H9 (cell line): ENCODE data around the gene PKP3. TPM values are rescaled to one million over a fixed set of nuclear protein-coding genes. Genes with fewer than 3 reads are reported as not detected.
A peak's percentile ranks its signal among the peaks of the same experiment; 100 is the strongest.

Experiments
- DNase-seq: peaks from one replicate; pipeline ENCODE4 v3.0.0-alpha.2; 2017
- H2AFZ ChIP-seq: one replicate; pipeline ENCODE4 v1.6.1; 2013; ENCODE audit warnings: mild to moderate bottlenecking, low read length, control low read depth, moderate library complexity
- H2AK5ac ChIP-seq: 2 replicates; pipeline ENCODE4 v1.6.1; 2013; ENCODE audit warnings: low read length, control low read depth, mixed read lengths; ENCODE audit not compliant: insufficient read length
- H2BK120ac ChIP-seq: one replicate; pipeline ENCODE4 v1.6.1; 2013; ENCODE audit warnings: low read depth, mild to moderate bottlenecking, low read length, control low read depth, inconsistent platforms; ENCODE audit not compliant: poor library complexity, severe bottlenecking
- H2BK12ac ChIP-seq: 2 replicates; pipeline ENCODE4 v1.6.1; 2013; ENCODE audit warnings: low read length, control low read depth, mixed read lengths, low read depth; ENCODE audit not compliant: insufficient read length
- H2BK15ac ChIP-seq: 2 replicates; pipeline ENCODE4 v1.6.1; 2013; ENCODE audit warnings: low read depth, low read length, control low read depth
- H2BK20ac ChIP-seq: one replicate; pipeline ENCODE4 v1.6.1; 2013; ENCODE audit warnings: low read depth, mild to moderate bottlenecking, low read length, control low read depth, inconsistent platforms; ENCODE audit not compliant: poor library complexity, severe bottlenecking
- H2BK5ac ChIP-seq: 2 replicates; pipeline ENCODE4 v1.6.1; 2013; ENCODE audit warnings: low read length, control low read depth, mixed read lengths; ENCODE audit not compliant: insufficient read length
- H3K14ac ChIP-seq: 2 replicates; pipeline ENCODE4 v1.6.1; 2013; ENCODE audit warnings: low read length, control low read depth; ENCODE audit not compliant: insufficient read depth
- H3K18ac ChIP-seq: 2 replicates; pipeline ENCODE4 v1.6.1; 2013; ENCODE audit warnings: low read depth, mild to moderate bottlenecking, mixed read lengths, low read length, control low read depth; ENCODE audit not compliant: insufficient read length
- H3K23ac ChIP-seq: 2 replicates; pipeline ENCODE4 v1.6.1; 2013; ENCODE audit warnings: low read length, control low read depth, mixed read lengths, low read depth; ENCODE audit not compliant: insufficient read length
- H3K23me2 ChIP-seq: 2 replicates; pipeline ENCODE4 v1.6.1; 2013; ENCODE audit warnings: low read depth, mild to moderate bottlenecking, mixed read lengths, low read length, control low read depth; ENCODE audit not compliant: insufficient read length, poor library complexity, severe bottlenecking
- H3K27ac ChIP-seq: 2 replicates; pipeline ENCODE4 v1.5.1; 2013; ENCODE audit warnings: low read length, control low read depth, mixed read lengths, low read depth; ENCODE audit not compliant: insufficient read length
- H3K27me3 ChIP-seq: 2 replicates; pipeline ENCODE4 v1.6.1; 2013; ENCODE audit warnings: low read length, control low read depth, inconsistent platforms; ENCODE audit not compliant: insufficient read depth
- H3K4ac ChIP-seq: 2 replicates; pipeline ENCODE4 v1.6.1; 2013; ENCODE audit warnings: low read depth, mild to moderate bottlenecking, control low read depth, inconsistent platforms, low read length, moderate library complexity
- H3K4me1 ChIP-seq: 2 replicates; pipeline ENCODE4 v1.6.1; 2013; ENCODE audit warnings: low read length, control low read depth, inconsistent platforms; ENCODE audit not compliant: insufficient read depth
- H3K4me2 ChIP-seq: 2 replicates; pipeline ENCODE4 v1.6.1; 2013; ENCODE audit warnings: low read length, control low read depth, mixed read lengths; ENCODE audit not compliant: insufficient read length, insufficient read depth
- H3K56ac ChIP-seq: 2 replicates; pipeline ENCODE4 v1.6.1; 2013; ENCODE audit warnings: low read depth, mild to moderate bottlenecking, mixed read lengths, low read length, control low read depth; ENCODE audit not compliant: insufficient read length
- H3K79me1 ChIP-seq: 2 replicates; pipeline ENCODE4 v1.6.1; 2013; ENCODE audit warnings: low read depth, mild to moderate bottlenecking, moderate library complexity, low read length, control low read depth, inconsistent platforms; ENCODE audit not compliant: insufficient read depth, poor library complexity, severe bottlenecking
- H3K79me2 ChIP-seq: 2 replicates; pipeline ENCODE4 v1.6.1; 2013; ENCODE audit warnings: low read length, control low read depth, inconsistent platforms; ENCODE audit not compliant: insufficient read depth
- H3K9ac ChIP-seq: 2 replicates; pipeline ENCODE4 v1.6.1; 2013; ENCODE audit warnings: low read length, control low read depth, mixed read lengths; ENCODE audit not compliant: insufficient read length; ENCODE audit errors: extremely low read depth
- H3K9me3 ChIP-seq: one replicate; pipeline ENCODE4 v1.6.1; 2013; ENCODE audit warnings: low read depth, low read length, inconsistent platforms; ENCODE audit not compliant: control insufficient read depth
- H3T11ph ChIP-seq: one replicate; pipeline ENCODE4 v1.6.1; 2013; ENCODE audit warnings: mild to moderate bottlenecking, low read length, control low read depth, inconsistent platforms
- H4K20me1 ChIP-seq: one replicate; pipeline ENCODE4 v1.6.1; 2013; ENCODE audit not compliant: control insufficient read depth, insufficient read length, insufficient read depth
- H4K5ac ChIP-seq: 2 replicates; pipeline ENCODE4 v1.6.1; 2013; ENCODE audit warnings: low read depth, mild to moderate bottlenecking, mixed read lengths, low read length, control low read depth; ENCODE audit not compliant: insufficient read length
- H4K8ac ChIP-seq: replicated peaks from 2 replicates; pipeline ENCODE4 v1.6.1; 2013; ENCODE audit warnings: low read length, control low read depth, mixed read lengths, low read depth; ENCODE audit not compliant: insufficient read length
- H4K91ac ChIP-seq: 2 replicates; pipeline ENCODE4 v1.6.1; 2013; ENCODE audit warnings: low read depth, mild to moderate bottlenecking, moderate library complexity, mixed read lengths, low read length, control low read depth; ENCODE audit not compliant: insufficient read length
- H3K27ac Mint-ChIP-seq, 3 experiments: 2 replicates in 2 of 3; 3 replicates in 1 of 3; pipeline ENCODE4 v1.8.0; 2020 to 2021; ENCODE audit warnings: mixed read lengths in 3 of 3, mild to moderate bottlenecking in 1 of 3, moderate library complexity in 1 of 3
- H3K27me3 Mint-ChIP-seq: 2 replicates; pipeline ENCODE4 v1.8.0; 2021; ENCODE audit warnings: low read depth, mild to moderate bottlenecking, moderate library complexity, mixed read lengths
- H3K36me3 Mint-ChIP-seq, 3 experiments: 2 replicates in 2 of 3; 3 replicates in 1 of 3; pipeline ENCODE4 v1.8.0; 2020 to 2021; ENCODE audit warnings: low read depth in 3 of 3, mixed read lengths in 3 of 3; ENCODE audit not compliant: insufficient read depth in 1 of 3
- H3K4me1 Mint-ChIP-seq, 2 experiments: 2 replicates each; pipeline ENCODE4 v1.8.0; 2020; ENCODE audit warnings: mixed read lengths in 2 of 2
- H3K4me3 Mint-ChIP-seq, 2 experiments: 2 replicates in 1 of 2; 3 replicates in 1 of 2; pipeline ENCODE4 v1.8.0; 2020 to 2021; ENCODE audit warnings: mild to moderate bottlenecking in 2 of 2, mixed read lengths in 2 of 2, moderate library complexity in 1 of 2
- H3K9me3 Mint-ChIP-seq, 2 experiments: 2 replicates in 1 of 2; 3 replicates in 1 of 2; pipeline ENCODE4 v1.8.0; 2020; ENCODE audit warnings: mild to moderate bottlenecking in 2 of 2, mixed read lengths in 2 of 2, moderate library complexity in 1 of 2
- CTCF ChIP-seq: fragments of 200-600 bp; sonication (generic); conservative IDR thresholded peaks from 3 replicates; pipeline ENCODE4 v1.8.0; 2021; ENCODE audit warnings: antibody characterized with exemption, mild to moderate bottlenecking
- WGBS: extraction: QIAGEN DNeasy Blood & Tissue Kit; methylation state at CpG from one replicate; pipeline ENCODE4 v1.1.7; 2013; ENCODE audit warnings: missing lambda C conversion rate, low lambda C conversion rate, mixed read lengths; ENCODE audit not compliant: insufficient read length; ENCODE audit errors: extremely low coverage; 5-methylcytosine and 5-hydroxymethylcytosine counted together
- total RNA-seq: library from RNA; stranded (reverse); gene quantifications from 2 replicates; pipeline ENCODE4 v1.2.1, GENCODE V29; 2021

Gene PKP3
- total RNA-seq, 1 experiment from 2014 or later = 41.7 TPM

DNA sequence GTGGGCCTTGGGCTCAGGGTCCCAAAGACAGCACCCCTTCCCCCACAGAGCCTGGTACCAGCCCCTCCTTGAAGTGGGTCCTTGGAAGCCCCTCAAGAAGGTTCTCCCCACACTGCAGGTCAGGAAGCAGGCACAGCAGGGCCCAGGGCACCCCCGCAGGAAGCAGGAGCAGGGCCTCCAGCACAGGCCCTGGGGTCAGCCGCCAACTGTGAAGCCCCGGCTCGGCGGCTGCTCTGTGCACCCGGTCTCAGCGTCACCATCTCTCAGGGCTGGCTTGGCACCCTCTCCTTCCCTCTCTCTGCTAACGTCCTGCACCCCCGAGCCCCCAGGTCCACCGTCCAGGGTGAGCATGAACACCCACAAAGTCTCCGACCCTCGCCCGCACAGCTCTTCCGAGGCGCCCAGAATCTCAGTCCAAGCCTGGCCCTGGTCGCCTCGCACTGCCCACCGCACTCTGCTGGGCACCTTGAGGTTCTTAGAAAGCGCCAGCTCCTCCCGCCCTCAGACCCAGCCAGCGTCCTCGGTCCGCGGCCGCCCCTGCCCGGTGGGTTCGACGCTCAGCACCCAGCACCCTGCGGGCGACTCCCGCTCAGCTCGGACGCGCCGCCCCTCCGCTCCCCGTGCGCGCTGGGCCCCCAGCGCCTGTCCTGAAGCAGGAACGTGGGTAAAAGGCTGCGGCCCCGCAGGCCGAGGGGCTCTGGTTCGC lies 22.2 kb downstream of the PKP3 start:
- Histone ChIP-seq H2BK15ac (no peak overlapping the region), H2BK120ac (no peak overlapping the region), H3T11ph (no peak overlapping the region), H4K8ac (no peak overlapping the region), H2AK5ac (no peak overlapping the region), H3K4ac (no peak overlapping the region), H3K27ac (no peak overlapping the region), H3K23me2 (peaks cover 10% of the 10 kb centered on the region), H2BK20ac (no peak overlapping the region), H4K91ac (no peak overlapping the region), H3K27me3 (no peaks in the 10 kb centered on the region; the same call in 1 of the 2 replicates), H3K9me3 (no peaks in the 10 kb centered on the region), H3K23ac (no peak overlapping the region), H3K56ac (no peak overlapping the region), H3K79me2 (no peaks in the 10 kb centered on the region; the same call in 1 of the 2 replicates), H3K9ac (no peak overlapping the region), H4K5ac (no peak overlapping the region), H3K79me1 (no peaks in the 10 kb centered on the region), H2BK12ac (no peak overlapping the region), H4K20me1 (peaks cover 8% of the 10 kb centered on the region), H3K18ac (no peak overlapping the region), H2BK5ac (no peak overlapping the region), H3K4me2 (peak overlapping the region; percentile 33), H2AFZ (no peak overlapping the region), H3K14ac (peak overlapping the region; percentile 67), H3K4me1 (peaks cover 2% of the 10 kb centered on the region; the same call in 1 of the 2 replicates)
- WGBS = no CpG with 5 or more reads among the region's 45 CpGs
- Mint-ChIP-seq H3K27me3 (peaks cover 20% of the 10 kb centered on the region), H3K4me3 (peak overlapping the region; percentile 75 to 79), H3K27ac (no peak overlapping the region), H3K36me3 (no peaks in the 10 kb centered on the region; a peak in 1 of 7 replicates), H3K9me3 (no peaks in the 10 kb centered on the region; a peak in 1 of 5 replicates), H3K4me1 (peaks cover 17 to 26% of the 10 kb centered on the region in 2 experiments)
- DNase-seq = no peak
- no peak for TF ChIP-seq CTCF
